ENCODE measurements around the gene OR2V2.
"Not testable (repeated sequence)": the region's sequence is repeated elsewhere in the genome, so short reads cannot be mapped to it uniquely, and the experiment has no call there.

The OR2V2 gene, protein sequence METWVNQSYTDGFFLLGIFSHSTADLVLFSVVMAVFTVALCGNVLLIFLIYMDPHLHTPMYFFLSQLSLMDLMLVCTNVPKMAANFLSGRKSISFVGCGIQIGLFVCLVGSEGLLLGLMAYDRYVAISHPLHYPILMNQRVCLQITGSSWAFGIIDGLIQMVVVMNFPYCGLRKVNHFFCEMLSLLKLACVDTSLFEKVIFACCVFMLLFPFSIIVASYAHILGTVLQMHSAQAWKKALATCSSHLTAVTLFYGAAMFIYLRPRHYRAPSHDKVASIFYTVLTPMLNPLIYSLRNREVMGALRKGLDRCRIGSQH

DNA sequence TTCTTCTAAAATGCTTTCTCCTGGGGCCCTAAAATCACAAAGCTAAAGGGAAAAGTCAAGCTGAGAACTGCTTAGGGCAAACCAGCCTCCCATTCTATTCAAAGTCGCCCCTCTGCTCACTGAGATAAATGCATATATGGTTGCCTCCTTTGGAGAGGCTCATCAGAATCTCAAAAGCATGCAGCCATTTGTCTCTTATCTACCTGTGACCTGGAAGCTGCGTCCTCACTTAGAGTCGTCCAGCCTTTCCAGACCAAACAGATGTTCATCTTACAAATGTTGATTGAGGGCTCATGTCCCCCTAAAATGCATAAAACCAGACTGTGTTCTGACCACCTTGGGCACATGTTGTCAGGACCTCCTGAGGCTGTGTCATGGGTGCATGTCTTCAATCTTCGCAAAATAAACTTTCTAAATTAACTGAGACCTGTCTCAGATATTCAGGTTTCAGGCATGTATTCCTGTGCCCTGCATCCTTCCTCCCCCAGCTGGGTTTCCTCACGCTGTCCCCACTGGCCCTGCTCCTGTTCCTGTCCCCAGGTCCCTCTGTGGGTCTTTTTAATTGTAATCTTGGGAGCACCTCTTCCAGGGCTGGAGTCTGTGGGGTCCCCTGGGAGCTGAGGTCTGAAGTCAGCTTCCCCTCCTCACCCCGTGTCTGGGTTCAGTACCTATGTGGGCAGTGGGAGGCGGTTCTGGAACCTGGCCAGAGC is at the start of gene OR2V2:
Gene OR2V2, plus strand, starts transcription at position 660 of the 710 bp plus-strand sequence. CDS start 7,357 bp downstream, outside the sequence.
- DNase-seq, result not testable (repeated sequence)

DNA sequence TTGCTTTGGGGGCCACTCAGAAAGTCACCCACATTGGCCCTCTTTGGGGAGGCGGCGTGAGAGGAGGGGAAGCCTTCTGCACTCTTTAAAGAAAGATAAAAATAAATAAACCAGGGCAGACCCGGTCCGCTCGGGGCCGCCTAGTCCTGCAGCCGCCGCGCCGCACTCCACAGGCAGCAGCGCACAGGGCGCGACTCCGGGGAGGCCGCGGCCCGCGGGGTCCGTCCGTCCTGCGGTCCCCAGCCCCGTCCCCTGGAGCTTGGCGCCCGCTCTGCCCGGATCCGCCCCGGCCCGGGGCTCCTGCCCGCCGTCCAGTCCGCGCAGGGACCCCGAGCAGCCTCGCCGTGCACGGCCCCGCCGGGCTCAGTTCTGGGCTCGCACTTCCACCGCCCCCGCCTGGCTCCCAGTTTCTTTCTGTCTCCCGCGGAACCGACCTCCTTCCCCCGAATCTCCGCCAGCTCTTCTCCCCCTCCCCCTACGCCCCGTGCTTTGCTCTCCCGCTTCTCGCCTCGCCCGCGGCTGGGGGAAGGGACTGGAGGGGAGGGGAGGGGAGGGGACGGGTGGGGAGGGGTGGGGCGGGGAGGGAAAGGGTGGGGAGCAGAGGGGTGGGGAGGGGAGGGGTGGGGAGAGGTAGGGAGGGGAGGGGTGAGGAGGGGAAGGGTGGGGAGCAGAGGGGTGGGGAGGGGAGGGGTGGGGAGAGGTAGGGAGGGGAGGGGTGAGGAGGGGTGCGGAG is 49.5 kb upstream of the OR2V2 start:
- not testable (repeated sequence) for DNase-seq

DNA sequence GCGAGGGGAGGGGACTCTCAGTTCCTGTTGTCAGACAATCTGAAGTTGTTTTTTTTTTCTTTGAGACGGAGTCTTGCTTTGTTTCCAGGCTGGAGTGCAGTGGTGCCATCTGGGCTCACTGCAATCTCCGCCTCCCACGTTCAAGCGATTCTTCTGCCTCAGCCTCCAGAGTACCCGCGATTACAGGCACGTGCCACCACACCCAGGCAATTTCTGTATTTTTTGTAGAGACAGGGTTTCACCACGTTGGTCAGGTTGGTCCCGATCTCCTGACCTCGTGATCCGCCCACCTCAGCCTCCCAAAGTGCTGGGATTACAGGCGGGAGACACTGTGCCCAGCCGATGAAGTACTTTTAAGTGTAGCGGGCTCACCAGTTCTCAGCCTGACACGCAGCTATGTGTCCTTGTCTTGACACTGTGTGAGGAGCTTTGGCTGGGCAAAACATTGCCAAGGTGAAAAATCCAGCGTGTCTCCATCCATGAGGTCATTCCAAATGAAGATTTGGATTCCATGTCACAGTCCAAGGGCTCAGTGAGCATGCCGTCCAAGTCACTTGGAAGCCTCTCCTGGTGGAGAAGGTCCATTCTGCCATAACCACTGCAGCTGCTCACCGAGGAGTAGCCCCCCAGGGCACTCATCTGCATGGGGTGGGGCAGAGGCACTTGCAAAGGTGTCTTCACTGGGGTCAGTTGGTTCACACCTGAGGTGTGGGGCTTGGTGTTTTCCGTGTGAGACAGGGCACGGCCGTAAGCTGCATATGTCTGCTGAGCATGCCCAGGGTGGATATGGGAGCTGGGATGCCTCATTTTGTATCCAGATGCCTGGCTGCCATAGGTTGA is 48.4 kb upstream of the OR2V2 start:
- DNase-seq, result no peak

DNA sequence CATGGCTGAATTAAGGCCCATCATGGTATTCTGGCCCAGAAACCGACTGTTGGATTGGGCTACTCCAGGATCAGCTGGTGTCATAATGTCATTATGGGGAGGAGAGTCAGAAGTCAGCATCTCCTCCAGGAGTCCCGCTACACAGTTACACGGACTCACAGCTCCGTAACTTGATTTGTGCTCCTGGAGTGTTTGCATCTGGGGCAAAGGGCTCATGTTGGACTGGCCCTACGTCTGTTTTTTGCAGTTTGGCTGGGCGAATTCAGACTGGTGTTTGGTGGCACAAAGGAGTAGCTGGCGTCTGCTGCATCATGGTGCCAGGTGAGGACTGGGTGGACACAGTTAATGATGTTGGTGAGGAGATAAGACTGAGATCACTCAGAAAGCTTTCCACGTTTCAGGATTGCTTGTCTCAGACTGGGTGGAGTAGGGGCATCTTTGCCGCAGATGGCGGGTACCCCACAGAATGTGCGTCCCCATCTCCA is 47.7 kb upstream of the OR2V2 start:
- no peak for DNase-seq

DNA sequence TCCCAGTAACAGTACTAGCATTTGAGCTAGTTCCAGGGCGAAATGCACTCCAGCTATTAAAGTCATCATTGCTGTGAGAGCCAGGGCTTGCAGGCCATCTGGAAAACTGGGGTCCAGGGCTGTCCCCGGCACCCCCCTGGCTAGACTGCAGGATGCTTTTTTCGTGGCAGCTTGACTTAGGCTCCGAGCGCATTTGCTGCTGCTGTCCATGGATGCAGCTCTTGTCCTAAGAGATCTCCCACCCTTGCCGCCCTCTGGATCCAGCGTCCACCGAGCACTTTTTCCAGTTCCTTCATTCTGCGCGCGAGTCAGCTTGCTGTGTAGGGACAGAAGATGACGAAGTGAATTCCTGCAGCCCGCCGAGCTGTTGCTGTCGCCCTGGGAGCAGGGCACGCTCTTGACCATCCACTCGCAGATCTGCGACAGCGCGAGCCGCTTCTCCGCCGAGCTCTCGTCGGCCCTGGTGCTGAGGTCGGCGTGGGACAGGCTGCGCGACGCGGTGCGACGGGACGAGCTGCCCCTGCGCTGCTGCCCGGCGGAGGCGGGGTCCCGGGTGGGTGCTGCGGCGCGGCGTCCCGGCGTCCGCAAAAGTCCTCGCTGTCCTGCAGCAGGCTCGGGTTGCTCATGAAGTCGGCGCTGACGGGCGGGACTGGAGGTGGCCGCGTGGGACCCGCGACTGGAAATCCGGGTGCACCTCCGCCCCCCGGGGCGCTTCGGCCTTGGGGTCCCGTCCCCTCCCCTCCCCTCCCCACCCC is 47.1 kb upstream of the OR2V2 start:
- DNase-seq, result peak in 1 of 3 donors; percentile 20

DNA sequence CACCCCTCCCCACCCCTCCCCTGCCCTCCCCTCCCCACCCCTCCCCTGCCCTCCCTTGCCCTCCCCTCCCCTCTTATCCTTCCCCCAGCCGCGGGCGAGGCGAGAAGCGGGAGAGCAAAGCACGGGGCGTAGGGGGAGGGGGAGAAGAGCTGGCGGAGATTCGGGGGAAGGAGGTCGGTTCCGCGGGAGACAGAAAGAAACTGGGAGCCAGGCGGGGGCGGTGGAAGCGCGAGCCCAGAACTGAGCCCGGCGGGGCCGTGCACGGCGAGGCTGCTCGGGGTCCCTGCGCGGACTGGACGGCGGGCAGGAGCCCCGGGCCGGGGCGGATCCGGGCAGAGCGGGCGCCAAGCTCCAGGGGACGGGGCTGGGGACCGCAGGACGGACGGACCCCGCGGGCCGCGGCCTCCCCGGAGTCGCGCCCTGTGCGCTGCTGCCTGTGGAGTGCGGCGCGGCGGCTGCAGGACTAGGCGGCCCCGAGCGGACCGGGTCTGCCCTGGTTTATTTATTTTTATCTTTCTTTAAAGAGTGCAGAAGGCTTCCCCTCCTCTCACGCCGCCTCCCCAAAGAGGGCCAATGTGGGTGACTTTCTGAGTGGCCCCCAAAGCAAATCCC is 46.2 kb upstream of the OR2V2 start:
- DNase-seq, result not testable (repeated sequence)

DNA sequence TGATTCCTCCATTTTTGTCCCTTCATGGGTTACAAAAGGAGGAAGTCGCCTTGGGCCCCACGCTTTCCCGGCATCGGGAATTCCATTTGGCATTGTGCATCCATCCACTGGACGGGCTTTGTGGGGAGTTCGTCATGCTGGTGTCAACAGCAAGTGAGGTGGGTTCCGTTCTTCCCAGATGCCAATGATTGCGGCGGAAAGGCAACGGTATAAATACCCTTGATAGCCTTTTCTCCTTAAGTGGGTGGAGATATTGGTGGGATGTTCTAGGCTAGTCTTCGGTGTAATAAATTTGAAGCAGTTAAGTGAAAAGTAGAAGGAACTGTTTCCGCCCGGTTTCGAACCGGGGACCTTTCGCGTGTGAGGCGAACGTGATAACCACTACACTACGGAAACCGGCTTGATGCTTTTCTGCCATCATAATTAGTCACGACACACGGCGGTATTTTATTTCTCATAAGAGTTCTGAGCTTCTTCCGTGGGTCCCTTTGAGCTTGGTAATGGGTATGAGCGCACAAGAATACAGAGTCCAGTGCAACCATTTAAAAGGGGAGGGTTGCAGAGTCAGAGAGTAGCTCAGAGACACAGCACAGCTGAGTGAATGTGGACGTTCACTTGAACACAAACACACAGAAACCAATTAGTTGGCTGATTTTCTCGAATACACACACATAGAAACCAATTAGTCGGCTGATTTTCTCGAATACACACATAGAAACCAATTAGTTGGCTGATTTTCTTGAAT is 45.3 kb upstream of the OR2V2 start:
- not testable (repeated sequence) for DNase-seq

DNA sequence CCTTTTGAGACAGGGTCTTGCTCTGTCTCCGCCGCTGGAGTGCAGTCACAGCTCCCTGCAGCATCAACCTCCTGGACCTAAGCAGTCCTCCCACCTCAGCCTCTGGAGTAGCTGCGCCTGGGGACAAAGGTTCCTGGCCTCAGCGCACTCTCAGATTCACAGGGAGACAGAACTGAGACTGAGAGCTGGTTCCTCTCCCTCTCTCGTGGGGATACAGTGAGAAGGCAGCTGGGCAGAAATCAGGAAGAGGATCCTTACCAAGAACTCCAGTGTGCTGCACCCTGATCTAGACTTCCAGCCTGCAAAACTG is 43.2 kb upstream of the OR2V2 start:
- DNase-seq, result not testable (repeated sequence)

DNA sequence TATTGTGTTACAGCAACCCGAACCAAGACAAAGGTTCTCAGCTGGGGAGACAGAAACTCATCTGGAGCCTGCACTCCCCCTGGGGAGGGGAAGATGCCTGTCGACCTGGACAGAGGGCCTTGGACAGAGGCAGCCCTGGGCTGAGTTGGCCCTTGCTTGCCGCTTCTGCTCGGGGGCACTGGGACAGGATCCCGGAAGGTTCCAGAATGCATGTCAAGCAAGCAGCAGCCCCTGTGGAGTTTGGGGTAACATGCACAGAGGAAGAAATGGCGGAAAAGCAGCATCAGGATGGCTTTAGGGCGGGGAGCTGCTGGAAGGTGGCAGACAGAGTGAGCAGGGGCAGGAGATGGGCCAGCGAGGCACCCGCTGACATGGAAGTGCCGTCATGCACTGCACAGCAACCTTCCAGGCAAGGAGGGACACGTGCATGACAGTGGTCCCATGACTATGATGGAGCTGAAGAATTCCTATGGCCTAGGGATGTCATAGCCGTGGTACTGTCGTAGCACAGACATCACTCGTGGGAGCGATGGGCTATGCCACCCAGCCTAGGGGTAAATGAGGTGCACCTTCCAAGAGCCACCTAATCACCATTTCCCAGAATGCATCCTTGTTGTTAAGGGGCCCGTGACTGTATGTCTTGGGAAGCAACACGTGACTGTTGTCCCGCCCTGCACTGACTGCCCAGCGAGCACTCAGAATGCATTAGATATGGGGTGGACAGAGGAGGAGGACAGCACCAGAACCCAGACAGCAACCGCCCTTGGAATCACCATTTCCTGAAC is 42.6 kb upstream of the OR2V2 start:
- DNase-seq, result not testable (repeated sequence)

DNA sequence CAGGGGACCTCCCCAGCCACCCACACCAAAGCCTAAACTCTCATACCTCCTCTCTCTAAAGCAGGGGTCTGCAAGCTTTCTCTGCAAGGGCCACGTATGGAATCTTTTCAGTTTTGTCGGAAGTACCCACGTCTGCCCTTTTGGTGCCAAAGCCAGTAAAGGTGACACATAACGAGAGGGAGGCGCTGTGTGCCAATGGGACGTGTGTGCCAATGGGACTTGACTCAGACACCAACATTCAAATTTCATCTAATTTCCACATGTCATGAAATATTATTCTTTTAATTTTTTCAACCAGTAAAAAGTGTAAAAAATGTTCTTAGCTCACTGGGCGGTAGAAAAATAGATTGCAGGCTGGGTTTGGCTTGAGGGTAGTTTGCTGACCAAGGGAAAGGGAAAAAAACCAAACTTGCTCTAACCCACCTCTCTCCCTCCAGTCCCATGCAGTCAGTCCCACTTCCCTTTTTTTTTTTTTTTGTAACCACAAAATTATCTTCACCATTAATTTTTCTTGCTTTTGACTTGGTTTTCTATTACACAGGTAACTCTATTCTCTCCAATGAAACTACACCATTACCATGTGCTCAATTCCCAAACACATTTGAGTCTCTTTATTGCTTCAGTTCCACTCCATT is 41.9 kb upstream of the OR2V2 start:
- DNase-seq, result peak in 1 of 3 donors; percentile 14

DNA sequence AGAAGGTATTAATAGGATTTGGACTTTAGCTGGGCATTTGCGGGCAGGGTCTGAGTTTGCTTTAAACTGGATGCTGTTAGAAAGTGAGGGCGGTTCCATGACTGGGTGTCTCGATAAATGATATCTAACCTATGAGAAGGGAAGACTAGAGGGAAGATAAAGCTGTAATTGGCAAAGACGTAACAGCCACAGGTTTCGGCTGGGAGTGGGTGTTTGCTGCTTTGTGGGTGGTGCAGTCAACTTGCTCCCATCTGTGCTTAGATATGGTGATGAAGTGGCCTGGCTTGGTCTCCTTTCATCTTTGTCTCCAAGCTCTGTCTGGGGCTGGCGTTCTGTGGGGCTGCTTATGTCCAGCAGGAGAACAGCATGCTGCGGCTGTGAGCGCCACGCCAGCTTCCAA is 39.7 kb upstream of the OR2V2 start:
- no peak for DNase-seq

DNA sequence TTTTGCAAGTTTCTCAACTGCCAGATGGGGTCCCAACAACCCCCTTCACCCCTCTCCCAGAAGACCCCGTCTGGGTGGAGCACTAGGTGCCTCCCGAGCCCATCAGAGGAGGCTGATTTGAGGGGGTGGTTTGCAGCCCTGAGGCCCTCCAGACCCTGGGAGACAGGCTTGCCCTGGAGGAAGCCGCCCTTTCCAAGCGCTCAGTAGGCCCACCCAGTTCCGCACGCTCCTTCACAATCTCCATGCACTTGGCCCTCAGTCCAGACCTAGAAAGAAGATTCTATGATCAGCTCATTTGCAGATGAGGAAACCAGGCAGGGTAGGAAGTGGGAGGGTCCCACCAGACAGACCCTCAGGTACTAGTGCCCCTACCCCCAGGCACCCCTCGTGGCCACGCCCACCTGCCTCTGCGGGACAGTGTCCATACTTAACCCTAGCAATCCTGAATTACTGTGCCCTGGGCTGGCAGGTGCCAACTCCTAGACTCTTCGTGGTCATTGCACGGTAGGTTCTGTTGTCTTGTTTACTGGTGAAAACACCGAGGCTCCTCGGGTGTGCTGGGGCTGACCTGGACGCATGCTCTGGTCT is 38.7 kb upstream of the OR2V2 start:
- no peak for DNase-seq

DNA sequence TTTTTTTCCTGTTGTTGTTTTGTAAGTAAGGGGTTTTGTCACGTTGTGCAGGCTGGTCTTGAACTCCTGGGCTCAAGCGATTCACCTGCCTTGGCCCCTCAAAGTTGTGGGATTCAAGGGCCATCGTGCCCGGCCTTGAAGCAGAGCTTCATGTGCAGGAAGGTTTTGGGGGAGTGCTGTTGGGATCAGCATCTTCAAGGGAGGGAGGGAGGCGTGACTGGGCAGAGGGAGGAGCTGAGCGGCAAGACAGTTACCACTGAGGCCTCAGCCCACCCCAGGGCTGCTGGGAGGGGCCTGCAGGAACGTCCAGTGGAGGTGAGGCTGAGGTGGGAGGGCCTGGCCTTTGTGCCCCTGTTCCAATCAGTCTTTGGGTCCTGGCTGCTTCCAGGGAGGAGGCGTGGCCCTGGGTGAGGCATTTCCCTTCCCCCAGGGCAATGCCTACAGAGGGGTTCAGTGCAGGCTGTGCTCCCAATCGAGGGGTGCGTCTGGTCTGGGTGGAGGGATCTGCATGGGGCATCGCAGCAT is 37.8 kb upstream of the OR2V2 start:
- no peak for DNase-seq

DNA sequence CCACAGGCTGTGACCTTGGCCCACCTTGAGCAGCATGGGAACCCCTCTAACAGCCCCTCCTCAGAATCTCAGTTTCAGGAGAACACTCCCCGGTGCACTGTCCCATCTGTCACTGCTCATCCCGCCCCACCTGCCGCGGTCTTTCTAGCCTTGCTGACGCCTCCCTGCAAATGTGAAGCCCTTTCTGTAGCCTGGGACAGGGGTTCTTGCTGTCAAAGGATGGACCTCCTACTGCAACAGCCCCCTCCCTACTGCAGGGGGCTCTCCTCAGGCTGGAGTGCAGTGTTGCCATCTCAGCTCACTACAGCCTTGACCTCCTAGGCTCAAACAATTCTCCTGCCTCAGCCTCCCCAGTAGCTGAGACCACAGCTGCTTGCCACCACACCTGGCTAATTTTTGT is 36.4 kb upstream of the OR2V2 start:
- no peak for DNase-seq

DNA sequence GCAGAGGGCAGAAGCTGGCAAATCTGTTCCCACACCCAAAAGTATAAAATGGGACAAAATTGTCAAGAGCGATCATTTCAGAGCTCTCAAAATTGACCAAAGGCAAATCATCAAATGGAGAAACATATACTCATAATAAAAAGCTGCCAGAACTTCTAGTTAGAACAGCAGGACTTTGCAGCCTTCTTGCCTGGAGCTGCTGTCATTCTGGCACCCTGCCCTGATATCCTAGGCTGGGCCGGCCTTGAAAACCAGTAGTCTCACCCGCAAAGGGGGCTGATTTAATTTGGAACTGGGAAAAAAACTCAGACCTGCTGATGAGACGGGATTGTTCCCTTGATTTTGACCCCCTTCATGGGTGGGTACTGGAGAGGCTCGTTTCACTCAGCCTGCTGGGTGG is 34.9 kb upstream of the OR2V2 start:
- no peak for DNase-seq

DNA sequence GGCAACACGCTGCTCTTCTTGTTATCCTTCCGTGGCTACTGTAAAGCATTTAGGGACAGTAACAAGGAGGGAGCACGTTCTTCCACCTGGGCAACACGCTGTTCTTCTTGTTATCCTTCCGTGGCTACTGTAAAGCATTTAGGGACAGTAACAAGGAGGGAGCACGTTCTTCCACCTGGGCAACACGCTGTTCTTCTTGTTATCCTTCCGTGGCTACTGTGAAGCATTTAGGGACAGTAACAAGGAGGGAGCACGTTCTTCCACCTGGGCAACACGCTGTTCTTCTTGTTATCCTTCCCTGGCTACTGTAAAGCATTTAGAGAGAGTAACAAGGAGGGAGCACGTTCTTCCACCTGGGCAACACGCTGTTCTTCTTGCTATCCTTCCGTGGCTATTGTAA is 33.8 kb upstream of the OR2V2 start:
- DNase-seq, result not testable (repeated sequence)

DNA sequence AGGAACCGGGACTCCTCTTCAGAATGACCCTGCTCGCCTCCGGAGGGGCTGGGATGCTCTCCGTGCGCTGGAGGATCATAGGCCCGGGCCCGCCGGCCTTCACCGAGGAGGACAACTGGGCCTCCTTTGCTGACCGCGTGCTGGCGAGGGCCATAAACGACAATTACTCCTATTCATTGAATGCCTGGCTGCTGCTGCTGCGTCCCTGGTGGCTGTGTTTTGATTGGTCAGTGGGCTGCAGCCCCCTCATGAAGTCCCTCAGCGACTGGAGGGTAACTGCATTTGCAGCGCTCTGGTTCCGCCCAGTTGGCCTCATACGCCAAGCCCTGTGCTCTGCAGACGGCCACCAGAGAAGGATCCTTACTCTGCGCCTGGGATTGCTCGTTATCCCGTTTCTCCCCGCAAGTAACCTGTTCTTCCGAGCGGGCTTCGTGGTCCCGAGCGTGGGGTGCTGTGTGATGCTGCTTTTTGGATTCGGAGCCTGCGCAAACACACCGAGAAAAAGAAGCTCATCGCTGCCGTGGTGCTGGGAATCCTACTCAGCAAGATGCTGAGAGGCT is 33.0 kb upstream of the OR2V2 start:
- no peak for DNase-seq
